GM18508 (cell line): Measurements from ENCODE around the gene ABHD10.
"Not testable (repeated sequence)": the region's sequence is repeated elsewhere in the genome, so short reads cannot be mapped to it uniquely, and the experiment has no call there.

Source experiments
- ATAC-seq: cut with Tn5 transposase; IDR thresholded peaks from one replicate; pipeline ENCODE4 v1.9.1; 2021; ENCODE audit warnings: moderate number of reproducible peaks; ENCODE audit not compliant: insufficient read depth, unreplicated experiment

The ABHD10 gene

GRCh38 chr3:112020674-112021085, 41.9 kb downstream of the ABHD10 start:
- no peak for ATAC-seq

GRCh38 chr3:112027142-112027541, 48.3 kb downstream of the ABHD10 start:
- ATAC-seq: no peak

GRCh38 chr3:112027826-112028225, 49.0 kb downstream of the ABHD10 start:
- no peak for ATAC-seq

GRCh38 chr3:112030901-112031300, 52.1 kb downstream of the ABHD10 start:
- no peak for ATAC-seq

- ATAC-seq: no peak
These were observed 53.4 kb downstream of the ABHD10 start for GRCh38 chr3:112032098-112032731.

- no peak for ATAC-seq
These were observed 55.6 kb downstream of the ABHD10 start, which contains the start of gene TMPRSS7 for GRCh38 chr3:112034436-112034835. TMPRSS7 (plus strand) TSS chr3:112034736; CDS start chr3:112034846, 110 bp downstream.

- no peak for ATAC-seq
These were observed 56.4 kb downstream of the ABHD10 start for GRCh38 chr3:112035241-112035640.

GRCh38 chr3:112037194-112037593, 58.4 kb downstream of the ABHD10 start:
- ATAC-seq: not testable (repeated sequence)

- ATAC-seq: no peak
These were observed 60.0 kb downstream of the ABHD10 start for GRCh38 chr3:112038863-112039262.

GRCh38 chr3:112041321-112041720, 62.5 kb downstream of the ABHD10 start:
- ATAC-seq: no peak

GRCh38 chr3:112042842-112043280, 64.0 kb downstream of the ABHD10 start:
- no peak for ATAC-seq
